ENCODE measurements around the gene PSMG4. TPM values are rescaled to one million over a fixed set of nuclear protein-coding genes. Genes with fewer than 3 reads are reported as not detected.

The PSMG4 gene
- total and polyA plus RNA-seq, 2 donors from 2014 or later: 24.9 to 36.8 TPM

DNA sequence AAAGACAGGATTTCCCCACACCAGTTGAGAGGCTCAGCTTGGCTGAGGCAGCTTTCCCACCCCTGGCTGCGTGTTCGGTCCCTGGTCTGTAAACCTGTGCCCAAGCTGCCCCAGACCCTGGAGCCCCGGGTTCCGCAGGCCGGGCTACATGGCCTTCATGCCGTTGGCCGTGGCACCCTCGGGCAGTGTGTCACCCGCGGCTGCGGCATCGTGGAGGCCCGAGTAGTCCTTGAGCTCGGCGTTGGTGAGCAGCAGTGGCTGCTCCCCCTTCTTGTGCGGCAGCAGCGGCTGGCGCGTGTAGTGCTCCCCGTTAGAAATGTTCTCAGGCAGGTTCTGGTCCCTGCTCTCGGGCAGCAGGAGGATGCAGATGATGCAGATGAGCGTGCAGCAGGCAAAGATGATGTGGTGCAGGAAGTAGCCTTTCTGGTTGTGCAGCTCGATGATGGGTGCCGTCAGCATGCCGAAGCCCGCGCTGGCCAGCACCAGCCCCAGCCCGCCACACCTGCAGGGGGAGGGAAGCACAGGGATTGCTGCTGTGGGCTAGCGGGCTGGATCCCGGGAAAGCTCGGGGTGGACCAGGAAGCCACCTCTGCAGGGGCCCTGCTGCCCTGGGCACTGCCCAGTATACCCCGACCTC lies 14.3 kb downstream of the PSMG4 start:
- Histone ChIP-seq H3K27ac (ENCODE audit: low read depth in 2 of 2, low read length in 2 of 2) (no peak overlapping the region), H3K4me1 (ENCODE audit: control insufficient read depth in 2 of 3, insufficient read depth in 2 of 3, low read depth in 1 of 3, low read length in 3 of 3) (peaks cover 0 to 2% (median 0%) of the 10 kb centered on the region in 3 donors), H3K27me3 (ENCODE audit: control insufficient read depth, insufficient read depth, low read length) (no peaks in the 10 kb centered on the region), H3K4me3 (ENCODE audit: low read length in 3 of 3) (no peak overlapping the region), H3K9ac (ENCODE audit: low read length in 3 of 3) (no peak overlapping the region), H3K36me3 (ENCODE audit: control insufficient read depth in 2 of 3, insufficient read depth in 3 of 3, low read length in 3 of 3) (peaks cover 0 to 21% (median 4%) of the 10 kb centered on the region in 3 donors), H3K9me3 (ENCODE audit: control insufficient read depth in 2 of 3, insufficient read depth in 1 of 3, low read length in 3 of 3) (no peaks in the 10 kb centered on the region)
- DNase-seq (no peak), FAIRE-seq (no peak)
- intact Hi-C loops (cut with DNase I): no loop called here
- TF ChIP-seq CTCF (IDR thresholded peaks at IDR 0.05; ENCODE audit: borderline replicate concordance, extremely low read depth, insufficient read depth): no peak

- no peak for DNase-seq
- Histone ChIP-seq H3K4me3 (ENCODE audit: low read length in 3 of 3) (no peak overlapping the region), H3K9me3 (ENCODE audit: control insufficient read depth in 2 of 3, insufficient read depth in 1 of 3, low read length in 3 of 3) (no peaks in the 10 kb centered on the region), H3K9ac (ENCODE audit: low read length in 3 of 3) (no peak overlapping the region), H3K27me3 (ENCODE audit: control insufficient read depth, insufficient read depth, low read length) (no peaks in the 10 kb centered on the region), H3K36me3 (ENCODE audit: control insufficient read depth in 2 of 3, insufficient read depth in 3 of 3, low read length in 3 of 3) (peaks cover 0 to 21% (median 4%) of the 10 kb centered on the region in 3 donors), H3K4me1 (ENCODE audit: control insufficient read depth in 2 of 3, insufficient read depth in 2 of 3, low read depth in 1 of 3, low read length in 3 of 3) (peaks cover 0 to 2% (median 0%) of the 10 kb centered on the region in 3 donors), H3K27ac (ENCODE audit: low read depth in 2 of 2, low read length in 2 of 2) (no peak overlapping the region)
- intact Hi-C loops (cut with DNase I): no loop called here
- no peak for TF ChIP-seq CTCF (IDR thresholded peaks at IDR 0.05; ENCODE audit: borderline replicate concordance, extremely low read depth, insufficient read depth)
- no peak for FAIRE-seq
Observed at GRCh38 chr6:3273707-3274521, 15.2 kb downstream of the PSMG4 start.

DNA sequence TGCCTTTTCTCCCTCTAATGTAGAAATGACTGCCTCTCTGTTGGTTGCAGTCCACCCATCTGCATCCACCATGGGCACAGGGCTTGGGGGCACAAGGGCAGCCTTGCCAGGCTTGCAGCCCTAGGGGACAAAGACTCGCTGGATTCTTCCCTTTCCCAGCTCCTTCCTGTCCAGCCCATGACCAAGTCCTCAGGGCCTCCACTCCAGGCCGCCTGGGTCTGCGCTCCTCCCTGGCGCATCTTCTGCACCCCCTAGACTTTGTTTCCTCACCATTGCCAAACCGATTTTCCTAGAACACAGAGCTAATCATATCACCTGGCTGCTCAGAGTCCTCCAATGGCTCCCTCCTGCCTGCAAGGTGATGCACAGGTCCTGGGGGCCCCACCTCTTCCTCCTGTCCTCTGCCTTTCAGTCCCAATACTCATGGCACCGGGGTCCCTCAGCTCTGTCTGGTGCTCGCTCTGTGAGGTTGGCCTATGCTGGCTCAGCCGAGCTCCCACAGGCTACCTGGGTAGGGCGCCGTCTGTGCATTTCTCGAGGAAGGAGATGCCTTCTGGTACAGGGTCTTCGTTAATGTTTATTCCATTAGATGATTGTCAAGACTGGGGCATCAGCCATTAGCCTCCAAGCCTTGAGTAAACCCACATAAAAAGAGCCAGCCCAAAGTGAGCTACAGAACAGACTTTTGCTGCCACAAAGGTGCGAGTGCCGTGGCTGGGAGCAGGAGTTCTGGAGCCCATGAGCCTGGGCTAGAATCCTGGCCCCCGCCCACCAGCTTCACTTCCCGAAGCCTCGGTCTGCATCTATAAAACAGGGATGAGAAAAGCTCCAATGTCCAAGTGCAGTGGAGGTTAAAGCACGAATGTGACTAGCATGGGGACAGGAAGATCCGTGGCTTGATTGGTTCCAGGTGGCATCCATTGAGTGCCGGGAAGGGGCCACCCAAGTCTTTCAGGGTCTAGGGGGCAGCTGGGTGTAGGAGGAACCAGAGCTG lies 17.7 kb downstream of the PSMG4 start:
- Histone ChIP-seq H3K4me3 (ENCODE audit: low read length in 3 of 3) (no peak overlapping the region), H3K9ac (ENCODE audit: low read length in 3 of 3) (no peak overlapping the region), H3K27me3 (ENCODE audit: control insufficient read depth, insufficient read depth, low read length) (no peaks in the 10 kb centered on the region), H3K4me1 (ENCODE audit: control insufficient read depth in 2 of 3, insufficient read depth in 2 of 3, low read depth in 1 of 3, low read length in 3 of 3) (no peaks in the 10 kb centered on the region), H3K36me3 (ENCODE audit: control insufficient read depth in 2 of 3, insufficient read depth in 3 of 3, low read length in 3 of 3) (peaks cover 0 to 18% (median 3%) of the 10 kb centered on the region in 3 donors), H3K27ac (ENCODE audit: low read depth in 2 of 2, low read length in 2 of 2) (no peak overlapping the region), H3K9me3 (ENCODE audit: control insufficient read depth in 2 of 3, insufficient read depth in 1 of 3, low read length in 3 of 3) (no peaks in the 10 kb centered on the region)
- intact Hi-C loops (cut with DNase I): no loop called here
- no peak for FAIRE-seq
- DNase-seq: no peak
- TF ChIP-seq CTCF (IDR thresholded peaks at IDR 0.05; ENCODE audit: borderline replicate concordance, extremely low read depth, insufficient read depth): no peak

Data from kidney (tissue), 14 donors.